Duodenal mucosa (tissue), 2 donors: ENCODE results near the gene TFB2M.

Experiments used
- H3K27ac ChIP-seq: one replicate; pipeline ENCODE4 v1.7.0; 2013; ENCODE audit warnings: low read depth, low read length
- H3K27me3 ChIP-seq, 2 donors: one replicate each; pipeline ENCODE4 v1.7.0; 2013; ENCODE audit warnings: low read length in 2 of 2, control low read depth in 1 of 2; ENCODE audit not compliant: insufficient read depth in 2 of 2, control insufficient read depth in 1 of 2
- H3K36me3 ChIP-seq, 2 donors: one replicate each; pipeline ENCODE4 v1.7.0; 2013; ENCODE audit warnings: low read length in 2 of 2, control low read depth in 1 of 2; ENCODE audit not compliant: insufficient read depth in 2 of 2, control insufficient read depth in 1 of 2
- H3K4me1 ChIP-seq, 2 donors: one replicate each; pipeline ENCODE4 v1.7.0; 2013; ENCODE audit warnings: low read length in 2 of 2, control low read depth in 1 of 2; ENCODE audit not compliant: insufficient read depth in 2 of 2, control insufficient read depth in 1 of 2
- H3K4me3 ChIP-seq, 2 donors: one replicate each; pipeline ENCODE4 v1.7.0; 2013; ENCODE audit warnings: low read length in 2 of 2, low read depth in 1 of 2
- H3K9ac ChIP-seq, 2 donors: one replicate each; pipeline ENCODE4 v1.7.0; 2013; ENCODE audit warnings: low read length in 2 of 2, low read depth in 1 of 2
- H3K9me3 ChIP-seq, 2 donors: one replicate each; pipeline ENCODE4 v1.7.0; 2013; ENCODE audit warnings: low read length in 2 of 2, control low read depth in 1 of 2; ENCODE audit not compliant: control insufficient read depth in 1 of 2

The TFB2M gene

DNA sequence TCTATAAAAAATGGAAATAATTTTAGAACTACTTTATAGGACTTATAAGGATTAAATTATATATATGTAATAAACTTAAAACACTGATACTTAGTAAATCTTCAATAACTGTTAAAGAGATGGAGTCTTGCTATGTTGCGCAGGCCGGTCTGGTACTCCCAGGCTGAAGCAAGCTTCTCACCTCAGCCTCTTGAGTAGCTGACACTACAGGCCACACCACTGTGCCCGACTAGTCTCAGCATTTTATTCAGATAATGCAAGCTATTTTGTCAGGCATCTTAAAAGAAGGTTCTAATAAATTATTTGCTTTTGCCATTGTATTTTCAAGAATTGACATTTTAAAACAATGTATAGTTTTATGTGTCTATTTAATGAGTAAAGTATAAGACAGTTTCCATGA, 21.0 kb upstream of the TFB2M start:
- Histone ChIP-seq H3K27me3 (no peaks in the 10 kb centered on the region), H3K9ac (no peak overlapping the region), H3K4me1 (peaks cover 22 to 38% of the 10 kb centered on the region in 2 donors), H3K27ac (no peak overlapping the region), H3K36me3 (peaks cover 5 to 7% of the 10 kb centered on the region in 2 donors), H3K9me3 (no peaks in the 10 kb centered on the region), H3K4me3 (no peak overlapping the region)

DNA sequence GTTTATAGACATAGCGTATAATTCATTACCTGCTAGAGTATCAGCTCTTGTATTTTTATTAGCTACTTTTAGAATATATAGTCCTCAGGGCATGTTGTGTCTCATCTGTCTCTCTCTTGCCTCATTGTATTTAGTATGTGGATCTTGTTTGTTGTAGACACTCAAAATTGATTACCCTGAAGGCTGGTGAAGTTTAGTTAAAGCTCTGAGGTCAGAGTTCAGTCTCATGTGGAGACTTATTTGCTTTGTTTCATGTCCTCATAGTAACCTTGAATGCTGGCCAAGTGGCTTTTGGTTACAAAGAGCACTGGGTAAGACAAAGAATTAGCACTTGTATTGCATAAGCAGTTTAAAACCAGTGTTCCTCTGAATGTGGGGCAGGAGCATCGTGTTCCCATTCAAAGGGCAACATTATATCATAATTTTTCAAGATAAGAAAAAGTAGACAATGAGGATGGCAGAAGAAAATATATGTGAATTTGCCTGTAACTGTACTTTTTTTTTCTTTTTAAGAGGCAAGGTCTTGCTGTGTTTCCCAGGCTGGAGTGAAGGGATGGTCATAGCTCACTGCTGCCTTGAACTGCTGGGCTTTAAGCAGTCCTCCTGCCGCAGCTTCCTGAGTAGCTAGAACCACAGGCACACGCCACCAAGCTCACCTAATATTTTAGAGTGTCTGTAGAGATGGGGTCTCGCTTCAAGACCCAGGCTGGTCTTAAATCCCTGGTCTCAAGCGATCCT, 17.6 kb upstream of the TFB2M start:
- H3K4me3 ChIP-seq, result peak overlapping the region; percentile 75 to 77
- peaks cover 21 to 33% of the 10 kb centered on the region in 2 donors for H3K4me1 ChIP-seq
- no peaks in the 10 kb centered on the region for H3K27me3 ChIP-seq
- no peaks in the 10 kb centered on the region for H3K36me3 ChIP-seq
- peak overlapping the region in 1 of 2 donors; percentile 61 for H3K9ac ChIP-seq
- no peaks in the 10 kb centered on the region for H3K9me3 ChIP-seq
- H3K27ac ChIP-seq, result peak overlapping the region; percentile 58

DNA sequence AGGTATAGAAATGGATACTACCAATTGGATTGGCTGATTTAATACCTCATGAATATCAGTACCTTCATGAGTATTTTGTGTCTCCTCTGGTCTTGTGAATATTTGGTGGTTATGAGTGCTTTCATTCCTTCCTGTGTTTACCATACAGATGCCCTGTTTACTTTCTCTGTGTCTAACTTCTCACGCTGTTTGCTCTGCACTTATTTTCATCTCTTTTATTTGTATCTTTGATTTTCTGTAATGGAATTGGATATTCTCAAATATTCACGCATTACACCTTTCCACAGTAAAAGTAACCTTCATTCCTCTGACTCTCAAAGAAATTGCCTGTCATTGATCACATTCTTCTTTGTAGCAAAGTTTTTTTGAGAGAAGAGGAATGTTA, 17.0 kb upstream of the TFB2M start:
- Histone ChIP-seq H3K27ac (peak overlapping the region; percentile 54), H3K9me3 (no peaks in the 10 kb centered on the region), H3K4me3 (peak overlapping the region; percentile 75 to 77), H3K9ac (peak overlapping the region; percentile 61 to 75), H3K36me3 (no peaks in the 10 kb centered on the region), H3K27me3 (no peaks in the 10 kb centered on the region), H3K4me1 (peaks cover 21 to 33% of the 10 kb centered on the region in 2 donors)

- peak overlapping the region; percentile 61 to 75 for H3K9ac ChIP-seq
- peak overlapping the region; percentile 75 to 77 for H3K4me3 ChIP-seq
- peaks cover 21 to 31% of the 10 kb centered on the region in 2 donors for H3K4me1 ChIP-seq
- H3K27ac ChIP-seq, result peak overlapping the region; percentile 54
- no peaks in the 10 kb centered on the region for H3K27me3 ChIP-seq
- no peaks in the 10 kb centered on the region for H3K36me3 ChIP-seq
- no peaks in the 10 kb centered on the region for H3K9me3 ChIP-seq
Observed at GRCh38 chr1:246582301-246583055, 16.4 kb upstream of the TFB2M start.

DNA sequence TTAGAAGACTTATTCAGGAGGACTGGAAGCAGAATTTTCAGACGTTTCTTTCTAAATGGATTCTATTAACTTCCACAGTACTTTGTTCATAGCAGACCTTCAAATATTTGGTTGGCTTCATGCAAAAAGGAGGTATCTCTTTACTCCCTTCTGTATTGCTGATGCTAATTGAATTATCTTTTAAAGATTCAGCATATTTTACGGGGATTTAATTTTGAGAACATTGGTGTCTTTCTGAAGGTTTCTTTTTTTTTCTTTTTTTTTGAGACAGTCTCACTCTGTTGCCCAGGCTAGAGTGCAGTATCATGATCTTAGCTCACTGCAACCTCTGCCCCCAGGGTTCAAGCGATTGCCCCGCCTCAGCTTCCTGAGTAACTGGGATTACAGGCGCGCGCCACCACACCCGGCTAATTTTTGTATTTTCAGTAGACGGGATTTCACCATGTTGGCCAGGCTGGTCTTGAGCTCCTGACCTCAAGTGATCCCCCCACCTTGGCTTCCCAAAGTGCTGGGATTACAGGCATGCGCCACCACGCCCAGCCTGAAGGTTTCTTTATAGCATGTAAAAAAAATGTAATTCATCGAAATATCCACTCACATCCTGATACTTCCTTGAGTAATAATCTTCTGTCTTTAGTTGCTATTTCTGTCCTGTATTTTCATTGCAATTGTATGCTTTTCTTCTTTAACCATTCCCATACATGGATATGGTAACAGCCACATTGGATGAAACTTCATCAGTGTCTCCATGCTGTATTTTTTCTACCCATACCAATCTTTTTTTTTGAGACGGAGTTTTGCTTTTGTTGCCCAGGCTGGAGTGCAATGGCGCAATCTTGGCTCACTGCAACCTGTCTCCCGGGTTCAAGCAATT, 14.7 kb upstream of the TFB2M start:
- no peak overlapping the region for H3K27ac ChIP-seq
- H3K9me3 ChIP-seq, result no peaks in the 10 kb centered on the region
- no peak overlapping the region for H3K9ac ChIP-seq
- no peaks in the 10 kb centered on the region for H3K36me3 ChIP-seq
- H3K4me1 ChIP-seq, result peaks cover 21 to 26% of the 10 kb centered on the region in 2 donors
- no peak overlapping the region for H3K4me3 ChIP-seq
- no peaks in the 10 kb centered on the region for H3K27me3 ChIP-seq

GRCh38 chr1:246579818-246580217, 13.8 kb upstream of the TFB2M start:
- H3K9me3 ChIP-seq, result no peaks in the 10 kb centered on the region
- H3K4me3 ChIP-seq, result no peak overlapping the region
- H3K36me3 ChIP-seq, result no peaks in the 10 kb centered on the region
- no peak overlapping the region for H3K27ac ChIP-seq
- no peaks in the 10 kb centered on the region for H3K27me3 ChIP-seq
- H3K4me1 ChIP-seq, result peaks cover 21 to 23% of the 10 kb centered on the region in 2 donors
- no peak overlapping the region for H3K9ac ChIP-seq

DNA sequence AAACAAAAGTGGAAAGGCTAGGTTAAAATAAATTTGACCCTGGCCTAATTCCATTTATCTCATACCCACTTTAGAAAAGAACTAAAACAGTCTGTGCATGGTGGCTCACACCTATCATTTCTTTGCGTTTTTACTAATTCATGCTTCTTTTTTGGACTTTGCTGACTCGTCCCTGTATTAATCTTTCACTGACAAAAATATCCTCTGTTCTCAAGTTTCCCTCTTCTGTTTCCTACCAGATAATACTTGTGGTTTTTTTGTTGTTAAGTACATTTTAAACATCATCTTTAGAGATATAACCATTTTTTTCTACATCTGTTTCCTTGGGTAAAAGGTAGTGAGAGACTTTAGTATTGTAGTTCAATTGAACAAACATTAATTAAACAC, 11.7 kb upstream of the TFB2M start:
- H3K4me1 ChIP-seq, result peaks cover 2 to 11% of the 10 kb centered on the region in 2 donors
- no peaks in the 10 kb centered on the region for H3K27me3 ChIP-seq
- no peaks in the 10 kb centered on the region for H3K9me3 ChIP-seq
- no peak overlapping the region for H3K9ac ChIP-seq
- H3K4me3 ChIP-seq, result no peak overlapping the region
- no peak overlapping the region for H3K27ac ChIP-seq
- H3K36me3 ChIP-seq, result no peaks in the 10 kb centered on the region

DNA sequence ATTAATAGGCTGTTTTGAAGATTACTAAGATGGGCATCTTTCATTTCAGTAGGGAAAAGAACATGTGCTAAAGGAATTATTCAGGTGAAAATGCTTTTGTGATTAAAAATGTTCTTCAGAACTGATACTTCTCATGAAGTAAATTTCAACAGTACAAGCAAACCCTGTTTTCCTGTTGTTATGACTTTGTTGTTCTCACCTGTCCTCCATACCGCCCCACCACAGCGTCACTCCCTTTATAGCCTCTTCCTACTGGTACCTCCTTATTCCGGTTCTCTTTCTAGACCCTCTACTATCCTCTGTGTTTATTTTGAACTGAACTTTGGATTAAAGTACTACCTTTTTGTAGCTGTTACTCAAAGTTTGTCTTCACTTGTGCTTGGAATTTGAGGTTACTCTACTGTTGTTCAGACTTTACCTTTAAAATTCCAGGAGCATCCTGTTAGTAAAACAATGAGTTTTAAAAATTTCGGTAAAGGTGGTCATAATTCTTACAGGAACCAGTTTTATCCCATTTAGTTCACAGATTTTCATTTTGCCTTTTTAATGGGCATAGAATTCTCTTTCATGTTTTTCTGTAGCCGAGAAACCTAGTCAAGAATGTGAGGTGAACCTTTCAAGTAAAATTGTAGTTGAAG, 11.1 kb upstream of the TFB2M start:
- H3K36me3 ChIP-seq, result no peaks in the 10 kb centered on the region
- H3K4me1 ChIP-seq, result peaks cover 0 to 7% of the 10 kb centered on the region in 2 donors
- H3K4me3 ChIP-seq, result no peak overlapping the region
- no peaks in the 10 kb centered on the region for H3K27me3 ChIP-seq
- no peak overlapping the region for H3K9ac ChIP-seq
- no peaks in the 10 kb centered on the region for H3K9me3 ChIP-seq
- H3K27ac ChIP-seq, result no peak overlapping the region

DNA sequence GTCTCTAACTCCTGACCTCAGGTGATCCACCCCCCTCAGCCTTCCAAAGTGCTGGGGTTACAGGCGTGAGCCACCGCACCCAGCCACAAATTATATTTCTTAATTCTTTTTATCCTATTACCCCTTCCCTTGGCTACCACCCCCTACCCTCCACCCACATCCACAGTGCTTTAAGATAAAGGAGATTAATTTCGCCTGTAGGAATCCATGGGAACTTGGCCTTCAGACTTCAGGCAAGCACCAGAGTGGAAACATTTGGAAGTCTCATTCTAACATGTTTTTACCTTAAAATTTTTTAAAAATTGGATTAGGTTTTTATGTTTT, 10.6 kb upstream of the TFB2M start:
- no peak overlapping the region for H3K27ac ChIP-seq
- no peak overlapping the region for H3K4me3 ChIP-seq
- H3K9me3 ChIP-seq, result no peaks in the 10 kb centered on the region
- peaks cover 0 to 7% of the 10 kb centered on the region in 2 donors for H3K4me1 ChIP-seq
- H3K27me3 ChIP-seq, result no peaks in the 10 kb centered on the region
- H3K36me3 ChIP-seq, result no peaks in the 10 kb centered on the region
- H3K9ac ChIP-seq, result no peak overlapping the region
